OCI-LY7 (cell line): ENCODE results near the gene MUC21.

Source experiments
- CTCF ChIP-seq: fragments of 200-600 bp; sonication (generic); conservative IDR thresholded peaks from 2 replicates; pipeline ENCODE4 v1.5.1; 2014; ENCODE audit warnings: mild to moderate bottlenecking, antibody characterized with exemption, low read length, moderate library complexity, mixed read lengths
- EZH2phosphoT487 ChIP-seq: fragments of 200-600 bp; sonication (generic); IDR thresholded peaks from 2 replicates; pipeline ENCODE4 v1.6.1; 2018; ENCODE audit warnings: low read depth, borderline replicate concordance, mild to moderate bottlenecking, mixed run types, antibody characterized with exemption, low read length, moderate library complexity, mixed read lengths

- TF ChIP-seq CTCF (no peak), EZH2phosphoT487 (no peak)
These were observed 21.3 kb downstream of the MUC21 start for GRCh38 chr6:31004794-31005193.
